GM21367 (cell line): ENCODE measurements around the gene RNASE1.
A peak's percentile ranks its signal among the peaks of the same experiment; 100 is the strongest.

ENCODE experiments used
- ATAC-seq: cut with Tn5 transposase; IDR thresholded peaks from one replicate; pipeline ENCODE4 v1.9.1; 2021; ENCODE audit not compliant: unreplicated experiment

RNASE1 gene

DNA sequence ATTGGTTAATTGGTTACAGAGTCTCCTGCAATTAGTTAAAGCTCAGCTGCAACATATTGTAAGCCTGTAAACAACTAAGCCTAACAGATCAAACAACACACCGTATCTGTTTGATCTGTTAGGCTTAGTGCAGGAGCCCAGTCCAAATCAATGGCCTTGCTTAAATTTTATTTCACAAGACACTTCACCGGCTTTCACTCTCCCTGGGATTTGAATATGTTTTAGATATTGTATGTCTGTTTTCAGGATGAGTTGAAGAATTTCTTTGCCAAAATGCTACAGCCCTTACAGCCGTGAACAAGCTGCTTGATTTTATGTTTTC, 5.5 kb upstream of the RNASE1 start:
- no peak for ATAC-seq

DNA sequence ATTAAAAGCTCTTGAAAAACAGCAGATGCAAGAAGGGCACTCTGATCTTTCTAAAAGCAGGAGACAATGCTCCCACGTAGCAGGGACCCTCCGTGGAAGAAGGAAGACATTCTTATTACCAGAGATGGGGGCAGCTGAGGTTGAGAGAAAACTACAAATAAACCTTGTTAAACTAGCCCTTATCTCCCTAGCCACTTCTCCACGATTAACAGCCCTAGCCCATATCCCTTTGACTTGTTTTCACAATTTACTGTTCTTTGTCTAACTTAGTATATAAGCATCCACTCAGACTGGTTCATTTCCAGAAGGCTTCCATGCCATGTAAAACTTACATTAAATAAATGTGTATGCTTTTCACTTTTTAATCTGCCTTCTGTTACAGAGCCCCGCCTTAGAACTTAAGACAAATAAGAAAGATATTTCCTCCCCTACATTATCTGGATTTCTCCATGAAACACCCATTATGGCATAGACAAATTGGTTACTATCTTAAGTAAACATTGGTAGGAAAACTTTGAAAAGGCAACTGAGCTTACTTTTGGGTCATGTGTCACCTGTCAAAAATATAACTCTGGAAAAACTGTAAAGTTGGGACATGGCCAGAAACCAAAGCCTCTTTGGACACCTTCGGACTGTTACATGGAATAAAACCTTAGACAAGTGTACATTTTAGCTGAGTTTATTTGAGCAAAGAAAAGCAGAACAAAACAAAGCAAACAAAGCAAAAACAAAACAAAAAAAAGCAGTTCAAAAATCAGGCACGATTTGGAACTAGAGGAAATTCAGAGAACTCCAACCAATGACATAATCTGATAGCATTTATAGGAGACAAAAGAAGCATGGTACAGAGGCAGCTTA, 4.9 kb upstream of the RNASE1 start:
- no peak for ATAC-seq

DNA sequence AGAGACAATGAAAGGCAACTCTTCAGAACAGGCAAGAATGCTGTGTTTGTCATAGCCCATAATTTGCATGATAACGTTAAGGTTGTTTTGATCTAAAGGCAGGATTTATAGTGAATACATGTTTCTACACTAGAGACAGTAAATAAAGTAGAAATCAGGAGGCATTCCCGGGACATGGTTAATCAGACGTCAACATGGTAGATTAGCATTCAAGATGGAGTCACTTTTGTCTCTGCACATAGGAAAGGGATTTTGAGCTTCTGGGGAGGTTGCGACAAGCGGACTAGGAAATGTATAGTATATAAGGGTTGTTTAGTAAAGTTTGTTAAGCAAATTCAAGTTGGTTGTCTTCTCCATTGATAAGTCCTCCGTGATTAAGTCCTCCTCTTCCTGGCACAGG, 2.8 kb upstream of the RNASE1 start:
- no peak for ATAC-seq

DNA sequence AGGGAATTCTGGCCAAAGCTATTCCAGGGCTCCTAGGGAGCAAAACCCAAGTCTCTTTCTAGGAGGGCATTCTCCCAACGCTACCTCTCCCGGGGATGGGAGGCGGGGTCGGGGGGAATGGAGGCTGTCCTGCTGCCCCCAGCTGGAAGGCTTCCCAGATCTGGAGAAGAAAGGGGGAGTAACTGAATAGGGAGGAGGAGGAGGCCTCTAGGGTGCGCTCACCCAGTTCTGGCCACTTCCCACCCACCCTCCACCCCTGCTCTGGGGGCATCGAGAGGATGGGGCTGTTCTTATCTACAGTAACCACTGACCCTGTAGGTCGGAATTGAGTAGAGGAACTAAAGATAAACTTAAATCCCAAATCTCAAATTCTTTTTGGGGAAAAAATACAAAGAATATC, 579 bp upstream of the RNASE1 start:
- ATAC-seq: no peak

DNA sequence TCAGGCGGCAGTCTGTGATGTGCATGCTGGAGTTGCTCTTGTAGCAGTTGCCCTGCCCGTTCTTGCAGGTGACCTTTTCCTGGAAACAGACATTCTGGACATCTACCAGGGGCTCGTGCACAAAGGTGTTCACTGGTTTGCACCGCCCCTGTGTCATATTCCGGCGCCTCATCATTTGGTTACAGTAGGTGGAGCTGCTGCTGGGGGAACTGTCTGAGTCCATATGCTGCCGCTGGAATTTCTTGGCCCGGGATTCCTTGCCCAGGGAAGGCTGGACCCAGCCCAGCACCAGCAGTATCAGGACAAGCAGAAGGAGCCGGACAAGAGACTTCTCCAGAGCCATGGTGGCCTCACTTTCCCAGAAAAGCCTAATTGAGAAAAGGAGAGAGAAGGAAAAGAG, 918 bp downstream of the RNASE1 start:
- no peak for ATAC-seq

DNA sequence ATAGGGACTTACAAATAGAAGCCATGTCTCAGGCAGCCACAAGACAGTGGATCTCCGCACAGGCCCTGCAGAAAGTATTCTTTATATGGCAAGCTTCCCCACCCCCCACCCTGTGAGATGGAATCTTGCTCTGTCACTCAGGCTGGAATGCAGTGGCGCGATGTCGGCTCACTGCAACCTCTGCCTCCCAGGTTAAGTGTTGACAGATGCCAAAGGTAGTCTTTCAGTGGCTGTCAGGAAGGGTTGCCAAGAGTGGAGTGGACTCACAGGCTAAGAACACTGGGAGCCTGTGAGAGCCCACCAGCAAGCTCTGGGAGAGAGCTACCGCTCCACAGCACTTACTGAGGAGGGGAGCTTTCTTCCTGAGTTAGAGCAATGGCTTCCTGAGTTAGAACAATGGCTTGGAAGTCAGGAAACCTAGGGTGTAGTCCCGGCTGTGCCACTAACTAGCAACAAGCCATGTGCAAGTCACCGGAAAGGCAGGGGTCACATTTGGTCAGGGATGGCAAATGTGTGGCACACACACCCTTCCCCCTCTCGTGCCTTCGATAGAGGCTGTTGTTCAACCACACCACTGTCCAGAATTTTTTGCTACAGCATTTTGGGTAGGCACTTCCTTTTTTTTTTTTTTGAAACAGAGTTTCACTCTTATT, 2.6 kb downstream of the RNASE1 start:
- ATAC-seq: no peak

DNA sequence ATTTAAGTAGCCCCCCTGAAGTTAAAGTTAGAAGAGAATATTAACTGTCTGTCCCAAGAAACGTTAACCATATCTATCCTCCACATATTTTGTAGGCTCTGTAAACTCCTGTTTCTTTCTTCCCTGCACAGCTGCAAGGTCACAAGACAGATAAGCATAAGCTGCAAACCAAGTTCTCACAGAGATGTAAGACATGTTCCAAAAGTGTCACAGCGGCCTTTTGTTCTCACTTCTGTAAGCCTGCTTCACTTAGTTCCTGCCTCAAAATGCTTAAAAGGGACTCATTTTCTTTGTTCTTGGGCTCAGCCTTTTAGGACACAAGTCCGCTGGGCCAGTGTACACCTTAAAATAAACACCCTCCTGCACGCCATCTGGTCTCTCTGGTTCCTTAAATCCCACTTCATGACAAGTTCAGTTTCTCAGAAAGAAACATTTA, 3.2 kb downstream of the RNASE1 start:
- no peak for ATAC-seq

DNA sequence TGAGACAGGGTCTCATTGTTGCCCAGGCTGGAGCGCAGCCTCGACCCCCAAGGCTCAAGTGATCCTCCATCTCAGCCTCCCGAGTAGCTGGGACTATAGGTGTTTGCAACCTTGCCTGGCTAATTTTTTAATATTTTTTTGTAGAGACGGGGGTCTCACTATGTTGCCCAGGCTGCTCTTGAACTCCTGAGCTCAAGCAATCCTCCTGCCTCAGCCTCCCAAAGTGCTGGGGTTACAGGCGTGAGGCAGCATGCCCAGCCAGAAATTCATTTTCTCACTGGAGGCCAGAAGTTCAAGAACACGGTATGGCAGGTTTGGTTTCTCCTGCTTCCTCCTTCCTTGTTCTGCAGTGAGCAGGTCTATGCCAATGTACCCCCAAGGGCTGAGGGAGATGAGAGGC, 3.7 kb downstream of the RNASE1 start:
- ATAC-seq: no peak

DNA sequence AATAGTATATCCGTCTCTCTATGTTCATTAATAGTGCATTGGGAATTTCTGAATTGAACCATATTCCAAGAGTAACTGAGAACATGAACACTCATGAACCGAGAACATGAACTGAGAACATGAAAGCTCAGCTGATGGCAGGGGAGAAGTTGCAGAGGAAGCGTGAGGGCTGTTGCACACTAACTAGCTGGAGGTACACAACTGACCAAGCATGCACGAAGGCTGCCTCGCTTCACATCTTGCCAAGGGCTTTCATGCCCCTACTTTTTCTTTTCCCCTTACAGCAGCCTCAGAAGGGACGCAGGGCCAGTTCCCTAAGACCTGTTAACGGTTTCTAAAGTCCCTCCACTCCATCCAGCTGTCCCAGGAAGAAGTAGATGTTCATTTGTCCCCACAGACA, 4.3 kb downstream of the RNASE1 start:
- no peak for ATAC-seq

DNA sequence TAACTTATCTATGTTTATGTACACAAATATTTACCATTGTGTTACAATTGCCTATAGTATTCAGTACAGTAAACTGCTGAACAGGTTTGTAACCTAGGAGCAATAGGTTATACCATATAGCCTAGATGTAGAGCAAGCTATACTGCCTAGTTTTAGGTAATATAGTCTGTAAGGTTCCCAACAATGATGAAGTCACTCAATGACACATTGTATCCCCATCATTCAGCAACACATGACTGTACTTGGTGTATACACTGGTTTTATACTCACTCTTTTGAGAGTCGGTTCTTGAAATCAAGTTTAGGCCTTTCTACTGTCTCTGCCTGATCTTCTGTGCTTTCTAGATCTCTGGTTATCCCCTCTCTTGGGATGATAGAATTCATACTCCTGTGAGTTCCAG, 5.5 kb downstream of the RNASE1 start:
- ATAC-seq: no peak

DNA sequence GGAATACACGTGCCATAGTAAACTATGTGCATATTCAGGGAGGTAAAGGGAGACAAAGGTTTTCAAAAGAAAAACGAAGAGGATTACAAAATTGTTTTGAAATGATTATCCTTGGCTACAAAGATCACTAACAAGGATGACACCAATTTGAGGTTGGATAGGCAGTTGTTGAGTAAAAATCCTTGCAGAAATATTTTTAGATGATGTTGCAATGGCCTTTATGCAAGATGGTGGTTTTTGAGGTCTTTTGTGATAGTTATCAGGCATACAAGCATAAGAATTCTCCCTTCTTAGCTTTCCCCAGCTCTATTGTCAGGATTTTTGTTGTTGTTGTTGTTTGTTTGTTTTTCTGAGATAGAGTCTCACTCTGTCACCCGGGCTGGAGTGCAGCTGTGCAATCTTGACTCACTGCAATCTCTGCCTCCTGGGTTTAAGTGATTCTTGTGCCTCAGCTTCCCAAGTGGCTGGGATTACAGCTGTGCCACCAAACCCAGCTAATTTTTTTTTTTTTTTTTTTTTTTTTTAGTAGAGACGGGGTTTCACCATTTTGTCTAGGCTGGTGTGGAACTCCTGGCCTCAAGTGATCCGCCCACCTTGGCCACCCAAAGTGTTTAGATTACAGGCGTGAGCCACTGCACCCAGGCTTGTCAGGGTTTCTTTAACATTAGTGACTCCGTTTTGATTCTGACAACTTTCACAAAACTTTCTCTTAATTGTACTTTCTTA, 7.8 kb downstream of the RNASE1 start:
- no peak for ATAC-seq

DNA sequence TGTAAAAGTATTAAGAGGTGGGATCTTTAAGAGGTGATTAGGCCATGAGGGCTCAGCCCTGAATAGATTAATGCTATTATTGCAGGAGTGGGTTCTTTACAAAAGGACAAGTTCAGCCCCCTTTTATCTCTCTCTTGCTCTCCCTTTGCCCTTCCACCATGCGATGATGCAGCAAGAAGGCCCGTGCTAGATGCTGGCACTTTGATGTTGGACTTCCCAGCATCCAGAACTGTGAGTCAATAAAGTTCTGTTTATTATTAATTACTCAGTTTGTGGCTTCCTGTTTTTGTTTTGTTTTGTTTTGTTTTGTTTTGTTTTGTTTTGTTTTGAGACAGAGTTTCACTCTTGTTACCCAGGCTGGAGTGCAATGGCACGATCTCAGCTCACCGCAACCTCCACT, 10.1 kb downstream of the RNASE1 start:
- no peak for ATAC-seq

DNA sequence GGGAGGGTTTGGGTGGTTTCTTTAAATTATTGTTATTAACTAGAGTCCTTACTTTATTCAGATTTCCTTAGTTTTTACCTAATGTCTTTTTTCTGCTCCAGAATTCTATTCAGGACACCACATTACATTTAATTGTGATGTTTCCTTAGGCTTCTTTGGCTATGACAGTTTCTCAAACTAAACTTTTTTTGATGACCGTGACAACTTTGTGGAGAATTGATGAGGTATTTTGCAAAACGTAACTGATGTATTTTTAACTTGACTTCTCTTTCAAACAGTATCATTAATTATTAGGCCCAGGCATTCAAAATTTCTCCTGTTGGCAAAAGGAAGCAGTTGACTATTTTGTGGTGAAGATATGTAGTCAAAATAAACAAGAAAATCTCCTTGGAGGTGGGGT, 11.0 kb downstream of the RNASE1 start:
- no peak for ATAC-seq

DNA sequence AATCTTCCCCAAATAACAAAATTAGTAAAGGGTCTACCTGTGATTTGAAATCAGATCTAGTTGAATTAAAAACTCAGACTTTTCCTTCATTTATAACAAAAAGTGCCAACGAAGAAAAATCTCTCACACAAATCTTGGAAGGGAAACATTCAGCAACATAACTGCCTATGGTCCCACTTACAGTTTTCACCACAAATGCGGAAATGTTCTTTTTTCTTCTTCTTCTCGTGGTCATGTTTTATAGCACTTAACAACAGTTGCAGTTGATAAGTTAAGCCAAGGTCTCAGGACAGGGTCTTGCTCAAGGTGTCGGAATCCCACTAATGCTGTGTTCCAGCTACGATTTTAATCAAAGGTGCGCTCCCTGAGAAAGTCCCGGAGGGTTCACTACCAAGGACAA, 11.5 kb downstream of the RNASE1 start:
- ATAC-seq: no peak

DNA sequence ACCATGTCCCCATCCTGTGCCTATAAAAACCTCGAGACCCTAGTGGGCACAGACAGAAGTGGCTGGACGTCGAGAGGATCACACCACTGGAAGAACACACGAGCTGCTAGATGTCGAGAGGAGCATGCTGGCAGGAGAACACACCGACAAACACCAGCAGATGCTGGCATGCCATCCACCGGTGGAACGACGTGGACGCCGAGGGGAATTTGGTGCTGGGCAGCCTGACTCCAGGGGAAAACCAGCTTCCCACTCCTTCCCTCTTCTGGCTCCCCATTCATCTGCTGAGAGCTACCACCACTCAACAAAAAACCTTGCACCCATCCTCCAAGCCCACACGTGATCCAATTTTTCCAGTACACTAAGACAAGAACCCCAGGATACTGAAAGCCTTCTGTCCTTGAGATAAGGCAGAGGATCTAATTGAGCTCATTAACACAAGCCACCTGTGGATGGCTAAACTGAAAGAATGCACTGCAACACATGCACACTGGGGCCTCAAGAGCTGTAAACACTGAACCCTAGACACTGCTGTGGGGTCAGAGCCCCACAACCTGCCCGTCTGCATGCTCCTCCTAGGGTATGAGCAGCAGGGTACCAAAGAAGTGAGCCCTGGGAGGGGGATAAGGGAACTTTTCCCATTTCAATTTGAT, 12.1 kb downstream of the RNASE1 start:
- ATAC-seq: no peak

DNA sequence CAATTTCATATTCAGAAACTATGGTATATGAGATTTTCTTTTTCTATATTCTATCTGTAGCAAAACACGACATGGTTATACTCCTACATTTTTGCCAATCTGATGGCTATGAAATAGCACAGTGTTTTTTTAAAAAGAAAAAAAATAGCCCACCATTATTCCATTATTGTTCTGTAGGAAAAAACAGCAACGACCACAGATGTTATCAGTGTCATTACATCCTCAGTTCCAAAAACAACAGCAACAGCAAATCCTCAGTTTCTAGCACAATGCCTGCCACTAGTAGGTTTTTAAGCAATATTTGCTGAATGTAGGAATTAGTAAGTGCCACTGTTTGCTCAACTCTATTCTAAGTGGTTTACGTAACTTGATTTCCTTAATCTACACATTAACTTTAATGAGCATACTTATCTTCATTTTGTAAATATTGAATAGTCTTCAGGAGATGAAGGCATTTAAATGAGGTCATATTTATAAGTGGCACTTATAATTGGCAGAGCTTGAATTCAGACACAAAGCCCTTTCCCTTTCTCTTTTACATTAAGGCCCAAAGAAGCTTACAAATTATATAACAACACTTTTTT, 13.3 kb downstream of the RNASE1 start:
- ATAC-seq: no peak

DNA sequence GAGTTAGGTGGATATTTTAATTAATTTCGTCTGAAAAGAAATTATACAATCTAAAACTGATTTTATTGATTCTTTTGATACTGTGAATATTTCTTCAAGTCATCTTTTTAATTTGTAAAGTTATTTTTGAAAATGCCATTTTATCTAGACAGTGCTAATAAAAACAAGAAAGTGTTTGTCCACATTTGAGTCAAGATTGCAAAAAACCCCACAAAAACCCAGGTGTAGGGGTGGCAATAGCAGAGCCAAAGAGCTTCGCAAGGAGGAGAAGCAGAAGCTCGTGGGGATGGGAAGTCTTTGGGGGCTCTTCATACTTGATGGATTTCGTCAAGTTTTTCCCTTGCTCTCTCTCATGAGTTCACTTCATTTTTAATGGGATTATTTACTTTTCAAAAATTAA, 15.6 kb downstream of the RNASE1 start:
- ATAC-seq: no peak

DNA sequence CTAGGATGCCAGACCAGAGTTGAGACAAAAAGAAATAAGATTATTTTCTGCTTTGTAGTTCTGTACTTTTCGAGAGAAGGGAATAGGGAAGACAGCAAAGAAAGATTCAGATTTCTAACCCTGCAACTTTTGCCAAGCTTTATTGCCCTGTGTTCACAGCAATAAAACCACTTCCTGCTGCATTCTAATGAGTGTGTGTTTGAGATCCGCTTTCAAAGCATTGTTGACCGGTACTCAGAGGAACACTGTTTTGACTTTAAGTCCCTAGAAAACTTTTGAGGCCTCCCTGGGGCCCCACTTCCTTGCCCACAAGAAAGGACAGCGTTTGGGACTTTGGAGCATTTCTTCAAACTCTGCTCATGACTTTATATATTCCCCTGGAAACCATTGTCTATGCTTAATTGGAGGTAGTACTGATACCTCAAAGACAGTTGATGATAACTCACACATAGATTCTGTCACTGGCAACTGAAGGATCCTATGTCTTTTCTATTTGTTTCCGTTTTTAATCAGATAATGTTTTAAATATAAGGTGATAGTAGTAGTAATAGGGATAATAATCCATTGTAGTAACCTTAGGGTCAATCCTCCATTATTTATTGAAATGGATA, 20.3 kb downstream of the RNASE1 start:
- ATAC-seq: peak; percentile 51

DNA sequence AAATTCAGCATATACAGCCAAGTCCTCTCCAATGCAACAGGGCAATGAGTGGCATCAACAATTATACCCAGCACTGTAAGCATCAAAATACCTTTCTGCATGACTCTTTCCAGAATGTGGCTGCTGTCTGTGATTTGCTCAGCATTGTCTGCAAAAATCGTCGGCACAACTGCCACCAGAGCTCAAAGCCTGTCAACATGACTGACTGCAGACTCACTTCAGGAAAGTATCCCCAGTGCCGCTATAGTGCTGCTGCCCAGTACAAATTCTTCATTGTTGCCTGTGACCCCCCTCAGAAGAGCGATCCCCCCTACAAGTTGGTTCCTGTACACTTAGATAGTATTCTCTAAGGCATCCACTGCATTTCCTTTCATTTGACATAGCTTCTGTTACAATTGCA, 20.8 kb downstream of the RNASE1 start:
- ATAC-seq: no peak

DNA sequence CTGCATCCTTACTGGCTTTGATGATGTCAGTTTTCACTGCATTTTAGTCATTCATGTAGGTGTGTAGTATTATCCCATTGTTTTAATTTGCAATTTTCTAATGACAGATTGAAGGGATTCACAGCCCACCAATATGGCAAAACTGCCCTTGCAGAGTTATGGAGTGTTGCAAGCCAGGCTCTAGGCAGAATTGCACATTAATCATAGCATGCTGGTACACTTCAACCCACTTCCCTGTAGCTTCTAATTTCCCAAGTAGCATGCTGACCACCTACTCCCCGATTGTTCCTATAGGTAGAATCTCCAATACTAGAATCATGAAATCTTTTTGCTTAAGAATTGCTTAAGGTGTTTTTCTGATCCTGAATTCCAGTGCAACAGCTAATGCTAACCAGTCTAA, 26.7 kb downstream of the RNASE1 start:
- no peak for ATAC-seq

DNA sequence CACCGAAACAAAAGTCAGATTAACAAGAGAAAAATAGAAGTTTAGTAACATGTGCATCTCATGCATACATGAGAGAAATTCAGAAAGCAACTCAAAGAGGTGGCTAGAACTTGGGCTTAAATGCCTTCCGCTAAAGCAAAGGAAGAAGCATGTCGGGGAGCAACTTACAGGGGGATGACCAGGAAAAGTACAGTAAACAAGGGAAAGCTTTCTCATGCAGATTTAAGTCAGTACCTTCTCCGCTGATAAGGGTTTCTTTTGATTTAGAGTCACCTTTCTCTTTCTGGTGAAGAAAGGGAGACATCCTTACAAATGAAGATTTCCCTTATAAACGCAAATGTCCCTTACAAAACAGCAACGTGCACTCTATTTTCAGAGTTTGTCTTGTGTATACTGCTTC, 27.6 kb downstream of the RNASE1 start:
- no peak for ATAC-seq
